Measurements from ENCODE around the gene MARCHF9.

DNA sequence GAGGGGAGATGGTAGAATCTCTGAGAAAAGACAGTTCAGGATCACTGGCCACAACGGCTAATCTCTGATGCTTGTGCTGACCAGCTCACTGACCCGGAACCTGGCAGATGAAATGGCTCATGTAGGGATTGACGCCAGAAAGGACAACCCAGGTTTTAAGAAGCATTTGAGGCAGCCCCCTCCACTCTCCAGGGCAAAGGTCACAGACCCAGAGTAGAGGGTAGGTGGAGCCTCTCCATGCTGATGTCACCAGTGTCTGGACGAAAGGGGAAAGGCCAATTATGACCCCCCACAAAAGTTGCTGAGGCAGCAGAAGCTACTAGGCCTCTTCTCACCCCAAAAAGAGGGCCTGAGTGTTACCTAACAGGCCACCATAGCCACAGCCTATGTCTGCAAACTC lies 15.8 kb downstream of the MARCHF9 start:
- TF ChIP-seq EZH2 (IDR thresholded peaks at IDR 0.05) (no peak), POLR2AphosphoS5 (IDR thresholded peaks at IDR 0.05; ENCODE audit: borderline replicate concordance, low read depth, low read length) (no peak), FOXP2 (optimal IDR thresholded peaks at IDR 0.05; ENCODE audit: control extremely low read depth, extremely low read length, insufficient read depth) (no peak)
